Upper lobe of left lung (tissue), 4 donors: ENCODE results near the gene ITGB3.

Experiments
- POLR2A ChIP-seq, 4 donors: fragments of 450-650 bp; IDR thresholded peaks; one replicate each; pipeline ENCODE4 v1.5.1; 2016 to 2017; ENCODE audit warnings: antibody characterized with exemption in 4 of 4, mild to moderate bottlenecking in 2 of 4
- TF ChIP-seq, protein P1 (sequence below), 6 experiments: fragments of 450-650 bp in 4 of 6; fragments of 200-600 bp in 2 of 6; sonication (generic) in 2 of 6; IDR thresholded peaks; one replicate each; pipeline ENCODE4 v1.5.1; 2016 to 2019; ENCODE audit warnings: antibody characterized with exemption in 6 of 6

DNA sequence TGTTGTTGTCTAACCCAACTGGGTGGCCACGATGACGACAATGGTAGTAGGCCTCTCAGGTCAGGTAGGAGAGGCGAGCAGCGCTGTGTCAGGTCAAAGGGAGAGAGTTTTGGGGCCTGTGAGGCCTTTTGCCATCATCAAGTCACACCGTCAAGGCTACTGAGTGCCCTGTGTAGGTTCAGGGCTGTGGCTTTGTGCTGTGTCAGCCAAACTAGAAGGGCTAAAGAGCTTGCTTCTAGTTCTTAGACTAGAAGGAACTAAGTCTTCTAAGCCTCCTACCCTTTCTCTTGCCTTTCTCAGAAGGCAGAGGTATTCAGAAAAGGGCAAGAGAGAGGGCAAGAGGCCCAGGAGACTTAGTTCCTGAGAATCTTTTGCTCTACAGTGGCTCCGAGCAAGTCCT lies 45.1 kb downstream of the ITGB3 start:
- TF ChIP-seq, protein P1, sequence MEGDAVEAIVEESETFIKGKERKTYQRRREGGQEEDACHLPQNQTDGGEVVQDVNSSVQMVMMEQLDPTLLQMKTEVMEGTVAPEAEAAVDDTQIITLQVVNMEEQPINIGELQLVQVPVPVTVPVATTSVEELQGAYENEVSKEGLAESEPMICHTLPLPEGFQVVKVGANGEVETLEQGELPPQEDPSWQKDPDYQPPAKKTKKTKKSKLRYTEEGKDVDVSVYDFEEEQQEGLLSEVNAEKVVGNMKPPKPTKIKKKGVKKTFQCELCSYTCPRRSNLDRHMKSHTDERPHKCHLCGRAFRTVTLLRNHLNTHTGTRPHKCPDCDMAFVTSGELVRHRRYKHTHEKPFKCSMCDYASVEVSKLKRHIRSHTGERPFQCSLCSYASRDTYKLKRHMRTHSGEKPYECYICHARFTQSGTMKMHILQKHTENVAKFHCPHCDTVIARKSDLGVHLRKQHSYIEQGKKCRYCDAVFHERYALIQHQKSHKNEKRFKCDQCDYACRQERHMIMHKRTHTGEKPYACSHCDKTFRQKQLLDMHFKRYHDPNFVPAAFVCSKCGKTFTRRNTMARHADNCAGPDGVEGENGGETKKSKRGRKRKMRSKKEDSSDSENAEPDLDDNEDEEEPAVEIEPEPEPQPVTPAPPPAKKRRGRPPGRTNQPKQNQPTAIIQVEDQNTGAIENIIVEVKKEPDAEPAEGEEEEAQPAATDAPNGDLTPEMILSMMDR (IDR thresholded peaks at IDR 0.05) = no peak
- TF ChIP-seq POLR2A (IDR thresholded peaks at IDR 0.05) = no peak
